B cell (primary cell): ENCODE results near the gene KIF23.

Experiments
- EZH2 ChIP-seq: IDR thresholded peaks from 2 replicates; pipeline ENCODE4 v1.6.1; 2012; ENCODE audit warnings: borderline replicate concordance, low read depth, mild to moderate bottlenecking, moderate library complexity, low read length; ENCODE audit not compliant: insufficient read depth, poor library complexity, severe bottlenecking
- TF ChIP-seq, protein P1 (sequence below): fragments of 200-600 bp; IDR thresholded peaks from one replicate; pipeline ENCODE4 v1.8.0; 2022; ENCODE audit warnings: antibody characterized with exemption, mild to moderate bottlenecking

DNA sequence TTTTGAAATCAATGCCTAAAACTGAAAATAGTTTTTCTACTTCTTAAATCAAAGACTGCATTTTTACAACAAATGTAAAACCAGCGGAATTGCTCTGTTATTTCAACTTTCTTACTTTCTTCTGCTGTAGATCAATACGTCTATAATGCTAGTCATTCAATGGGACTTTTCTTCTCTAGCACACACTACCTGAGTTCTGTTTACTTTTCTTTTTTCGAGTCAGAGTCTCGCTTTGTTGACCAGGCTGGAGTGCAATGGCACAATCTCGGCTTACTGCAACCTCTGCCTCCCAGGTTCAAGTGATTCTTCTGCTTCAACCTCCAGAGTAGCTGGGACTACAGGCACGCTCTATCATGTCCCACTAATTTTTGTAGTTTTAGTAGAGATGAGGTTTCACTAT lies 40.7 kb upstream of the KIF23 start:
- TF ChIP-seq, protein P1, sequence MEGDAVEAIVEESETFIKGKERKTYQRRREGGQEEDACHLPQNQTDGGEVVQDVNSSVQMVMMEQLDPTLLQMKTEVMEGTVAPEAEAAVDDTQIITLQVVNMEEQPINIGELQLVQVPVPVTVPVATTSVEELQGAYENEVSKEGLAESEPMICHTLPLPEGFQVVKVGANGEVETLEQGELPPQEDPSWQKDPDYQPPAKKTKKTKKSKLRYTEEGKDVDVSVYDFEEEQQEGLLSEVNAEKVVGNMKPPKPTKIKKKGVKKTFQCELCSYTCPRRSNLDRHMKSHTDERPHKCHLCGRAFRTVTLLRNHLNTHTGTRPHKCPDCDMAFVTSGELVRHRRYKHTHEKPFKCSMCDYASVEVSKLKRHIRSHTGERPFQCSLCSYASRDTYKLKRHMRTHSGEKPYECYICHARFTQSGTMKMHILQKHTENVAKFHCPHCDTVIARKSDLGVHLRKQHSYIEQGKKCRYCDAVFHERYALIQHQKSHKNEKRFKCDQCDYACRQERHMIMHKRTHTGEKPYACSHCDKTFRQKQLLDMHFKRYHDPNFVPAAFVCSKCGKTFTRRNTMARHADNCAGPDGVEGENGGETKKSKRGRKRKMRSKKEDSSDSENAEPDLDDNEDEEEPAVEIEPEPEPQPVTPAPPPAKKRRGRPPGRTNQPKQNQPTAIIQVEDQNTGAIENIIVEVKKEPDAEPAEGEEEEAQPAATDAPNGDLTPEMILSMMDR, result no peak
- TF ChIP-seq EZH2, result no peak
